Neural progenitor cell (in vitro differentiated cells): Measurements from ENCODE around the gene CACTIN. TPM values are rescaled to one million over a fixed set of nuclear protein-coding genes. Genes with fewer than 3 reads are reported as not detected.

ENCODE experiments used
- DNase-seq: peaks from one replicate; pipeline ENCODE4 v3.0.0-alpha.2; 2016; ENCODE audit warnings: low spot score
- H2AFZ ChIP-seq: fragments of 200-600 bp; sonication (generic); replicated peaks from 2 replicates; pipeline ENCODE4 v1.6.1; 2016; ENCODE audit warnings: antibody characterized with exemption
- H3F3A ChIP-seq: fragments of 200-600 bp; sonication (generic); 2 replicates; pipeline ENCODE4 v1.6.1; 2016; ENCODE audit warnings: antibody characterized with exemption, low read depth
- H3K27ac ChIP-seq: fragments of 200-600 bp; sonication (generic); 2 replicates; pipeline ENCODE4 v1.5.1; 2016; ENCODE audit warnings: mild to moderate bottlenecking
- H3K27me3 ChIP-seq: fragments of 200-600 bp; sonication (generic); 2 replicates; pipeline ENCODE4 v1.6.1; 2016; ENCODE audit warnings: mild to moderate bottlenecking, moderate library complexity
- H3K36me3 ChIP-seq: fragments of 200-600 bp; sonication (generic); 2 replicates; pipeline ENCODE4 v1.5.1; 2016
- H3K4me1 ChIP-seq: fragments of 200-600 bp; sonication (generic); 2 replicates; pipeline ENCODE4 v1.6.1; 2016; ENCODE audit warnings: mixed run types
- H3K4me2 ChIP-seq: fragments of 200-600 bp; sonication (generic); 2 replicates; pipeline ENCODE4 v1.6.1; 2016
- H3K4me3 ChIP-seq: fragments of 200-600 bp; sonication (generic); 2 replicates; pipeline ENCODE4 v1.5.1; 2016
- H3K79me2 ChIP-seq: fragments of 200-600 bp; sonication (generic); 2 replicates; pipeline ENCODE4 v1.6.1; 2016; ENCODE audit warnings: low read depth
- H3K9ac ChIP-seq: fragments of 200-600 bp; sonication (generic); 2 replicates; pipeline ENCODE4 v1.6.1; 2016
- H3K9me3 ChIP-seq: fragments of 200-600 bp; sonication (generic); 2 replicates; pipeline ENCODE4 v1.5.1; 2016; ENCODE audit warnings: low read depth
- H4K20me1 ChIP-seq: fragments of 200-600 bp; sonication (generic); 2 replicates; pipeline ENCODE4 v1.6.1; 2016; ENCODE audit warnings: low read depth
- H3K27ac Mint-ChIP-seq: 3 replicates; pipeline ENCODE4 v1.8.0; 2021; ENCODE audit warnings: mixed read lengths
- H3K27me3 Mint-ChIP-seq: 2 replicates; pipeline ENCODE4 v1.8.0; 2022; ENCODE audit warnings: low read depth, mild to moderate bottlenecking, inconsistent platforms, moderate library complexity, mixed read lengths; ENCODE audit not compliant: insufficient read depth
- H3K36me3 Mint-ChIP-seq: 3 replicates; pipeline ENCODE4 v1.8.0; 2021; ENCODE audit warnings: mixed read lengths
- H3K4me1 Mint-ChIP-seq: 3 replicates; pipeline ENCODE4 v1.8.0; 2021; ENCODE audit warnings: mixed read lengths
- H3K4me3 Mint-ChIP-seq: 3 replicates; pipeline ENCODE4 v1.8.0; 2021; ENCODE audit warnings: mild to moderate bottlenecking, moderate library complexity, mixed read lengths
- H3K9me3 Mint-ChIP-seq: 3 replicates; pipeline ENCODE4 v1.8.0; 2020; ENCODE audit warnings: mixed read lengths
- CTCF ChIP-seq: fragments of 200-600 bp; sonication (generic); IDR thresholded peaks from 2 replicates; pipeline ENCODE4 v1.5.1; 2017; ENCODE audit warnings: antibody characterized with exemption, mild to moderate bottlenecking
- EZH2 ChIP-seq: fragments of 200-600 bp; sonication (generic); IDR thresholded peaks from 2 replicates; pipeline ENCODE4 v1.6.1; 2017; ENCODE audit warnings: antibody characterized with exemption, mild to moderate bottlenecking, moderate library complexity
- EZH2phosphoT487 ChIP-seq: fragments of 200-600 bp; sonication (generic); IDR thresholded peaks from 2 replicates; pipeline ENCODE4 v1.6.1; 2017; ENCODE audit warnings: antibody characterized with exemption
- total RNA-seq: library from RNA; depleted of rRNA; stranded (reverse); fragments of >200 nt; gene quantifications from 2 replicates; pipeline ENCODE4 v1.2.3, GENCODE V29; 2015; ENCODE audit warnings: low replicate concordance

Gene CACTIN
- total RNA-seq, 1 donor from 2014 or later = 6.0 TPM

DNA sequence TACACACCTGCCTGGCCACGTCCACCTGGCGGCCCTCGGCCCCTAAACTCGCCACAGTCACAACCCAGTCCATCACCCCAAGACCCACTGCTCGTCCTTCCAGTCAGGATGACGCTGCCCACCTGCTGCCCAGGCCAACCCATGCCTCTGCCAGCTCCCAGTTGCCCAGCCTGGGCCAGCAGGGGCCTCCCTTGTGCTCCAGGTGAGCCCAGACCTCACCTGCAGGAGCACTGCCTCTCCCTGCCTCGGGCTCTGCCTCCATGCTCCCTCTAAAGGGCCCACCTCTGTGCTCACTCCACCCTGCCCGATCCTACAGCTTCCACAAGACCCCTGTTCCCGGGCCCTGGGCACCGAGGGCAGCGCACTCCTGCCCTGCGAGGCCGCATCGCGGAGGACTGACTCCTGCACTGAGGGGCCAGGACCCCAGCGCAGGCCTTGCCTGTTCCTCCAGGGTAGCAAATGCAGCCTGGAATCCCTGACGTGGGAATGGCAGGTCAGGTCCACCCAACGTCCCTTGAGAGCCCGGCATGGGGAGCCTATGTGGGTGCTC is 8.0 kb upstream of the CACTIN start:
- no peaks in the 10 kb centered on the region for H3F3A ChIP-seq

GRCh38 chr19:3633559-3633988 is 7.0 kb upstream of the CACTIN start:
- no peak overlapping the region for H3K4me3 Mint-ChIP-seq
- no peak overlapping the region for H3K4me3 ChIP-seq
- no peak overlapping the region for H3K4me2 ChIP-seq
- H3K36me3 ChIP-seq = no peaks in the 10 kb centered on the region
- no peaks in the 10 kb centered on the region for H3K27me3 ChIP-seq
- H3K27ac Mint-ChIP-seq = no peak overlapping the region
- H3F3A ChIP-seq = peaks cover 6% of the 10 kb centered on the region
- no peak overlapping the region for H3K27ac ChIP-seq
- H3K9me3 ChIP-seq = no peaks in the 10 kb centered on the region
- H3K36me3 Mint-ChIP-seq = peaks cover 5% of the 10 kb centered on the region
- TF ChIP-seq CTCF (no peak), EZH2phosphoT487 (no peak), EZH2 (no peak)
- H3K9me3 Mint-ChIP-seq = no peaks in the 10 kb centered on the region
- no peaks in the 10 kb centered on the region for H3K4me1 Mint-ChIP-seq
- no peaks in the 10 kb centered on the region for H3K4me1 ChIP-seq
- H3K79me2 ChIP-seq = no peaks in the 10 kb centered on the region
- peaks cover 4% of the 10 kb centered on the region for H3K27me3 Mint-ChIP-seq
- DNase-seq = no peak
- no peak overlapping the region for H2AFZ ChIP-seq
- no peak overlapping the region for H3K9ac ChIP-seq
- no peaks in the 10 kb centered on the region for H4K20me1 ChIP-seq

More for the DNA sequence above, 8.0 kb upstream of the CACTIN start:
- Histone ChIP-seq H3K9me3 (no peaks in the 10 kb centered on the region), H3K4me2 (no peak overlapping the region), H3K27me3 (no peaks in the 10 kb centered on the region), H4K20me1 (no peaks in the 10 kb centered on the region), H3K27ac (no peak overlapping the region), H3K79me2 (no peaks in the 10 kb centered on the region), H3K4me3 (no peak overlapping the region), H3K4me1 (no peaks in the 10 kb centered on the region), H3K36me3 (no peaks in the 10 kb centered on the region), H2AFZ (no peak overlapping the region), H3K9ac (no peak overlapping the region)
- no peak overlapping the region for H3K4me3 Mint-ChIP-seq
- peaks cover 4% of the 10 kb centered on the region for H3K27me3 Mint-ChIP-seq
- peaks cover 7% of the 10 kb centered on the region for H3K36me3 Mint-ChIP-seq
- no peak overlapping the region for H3K27ac Mint-ChIP-seq
- H3K9me3 Mint-ChIP-seq = no peaks in the 10 kb centered on the region
- DNase-seq = no peak
- no peaks in the 10 kb centered on the region for H3K4me1 Mint-ChIP-seq
- TF ChIP-seq EZH2 (no peak), CTCF (no peak), EZH2phosphoT487 (no peak)

GRCh38 chr19:3632739-3633558 is 6.4 kb upstream of the CACTIN start:
- H3K79me2 ChIP-seq = no peaks in the 10 kb centered on the region
- no peak overlapping the region for H3K4me3 ChIP-seq
- peaks cover 6% of the 10 kb centered on the region for H3K27me3 Mint-ChIP-seq
- H3K27me3 ChIP-seq = no peaks in the 10 kb centered on the region
- H3F3A ChIP-seq = peaks cover 12% of the 10 kb centered on the region
- H3K4me1 Mint-ChIP-seq = no peaks in the 10 kb centered on the region
- no peaks in the 10 kb centered on the region for H4K20me1 ChIP-seq
- DNase-seq = no peak
- no peaks in the 10 kb centered on the region for H3K9me3 Mint-ChIP-seq
- no peak overlapping the region for H3K4me3 Mint-ChIP-seq
- no peak overlapping the region for H3K27ac ChIP-seq
- no peak overlapping the region for H2AFZ ChIP-seq
- H3K36me3 Mint-ChIP-seq = peaks cover 3% of the 10 kb centered on the region
- H3K27ac Mint-ChIP-seq = no peak overlapping the region
- TF ChIP-seq EZH2 (no peak), EZH2phosphoT487 (no peak), CTCF (no peak)
- no peaks in the 10 kb centered on the region for H3K4me1 ChIP-seq
- H3K36me3 ChIP-seq = no peaks in the 10 kb centered on the region
- no peaks in the 10 kb centered on the region for H3K9me3 ChIP-seq
- H3K4me2 ChIP-seq = no peak overlapping the region
- H3K9ac ChIP-seq = no peak overlapping the region
